GM23338 (cell line): Measurements from ENCODE around the gene NRG3. TPM values are rescaled to one million over a fixed set of nuclear protein-coding genes. Genes with fewer than 3 reads are reported as not detected.

Experiments
- ATAC-seq: fragments of 200-7000 bp; cut with Tn5 transposase; 3 replicates; pipeline ENCODE4 v1.9.1; 2020
- DNase-seq: peaks from one replicate; pipeline ENCODE4 v3.0.0-alpha.2; 2015; ENCODE audit warnings: low spot score
- H2AFZ ChIP-seq: fragments of 200-600 bp; sonication (generic); 2 replicates; pipeline ENCODE4 v1.8.0; 2016; ENCODE audit warnings: antibody characterized with exemption, mild to moderate bottlenecking, moderate library complexity
- H3F3A ChIP-seq: fragments of 200-600 bp; sonication (generic); replicated peaks from 2 replicates; pipeline ENCODE4 v1.8.0; 2017; ENCODE audit warnings: antibody characterized with exemption, mixed run types, low read depth
- H3K27ac ChIP-seq: fragments of 200-600 bp; sonication (generic); 2 replicates; pipeline ENCODE4 v1.6.1; 2016; ENCODE audit warnings: low read depth
- H3K27me3 ChIP-seq: fragments of 200-600 bp; sonication (generic); 2 replicates; pipeline ENCODE4 v1.8.0; 2016; ENCODE audit warnings: mild to moderate bottlenecking, mixed run types, moderate library complexity; ENCODE audit not compliant: insufficient read depth
- H3K36me3 ChIP-seq: fragments of 200-600 bp; sonication (generic); 2 replicates; pipeline ENCODE4 v1.8.0; 2016; ENCODE audit warnings: mild to moderate bottlenecking; ENCODE audit not compliant: insufficient read depth
- H3K4me1 ChIP-seq: fragments of 200-600 bp; sonication (generic); 2 replicates; pipeline ENCODE4 v1.8.0; 2016; ENCODE audit warnings: mild to moderate bottlenecking, moderate library complexity; ENCODE audit not compliant: insufficient read depth
- H3K4me2 ChIP-seq: fragments of 200-600 bp; sonication (generic); 2 replicates; pipeline ENCODE4 v1.7.1; 2017; ENCODE audit warnings: mixed run types
- H3K4me3 ChIP-seq: fragments of 200-600 bp; sonication (generic); 2 replicates; pipeline ENCODE4 v1.6.1; 2016; ENCODE audit warnings: mixed run types
- H3K79me2 ChIP-seq: fragments of 200-600 bp; sonication (generic); replicated peaks from 2 replicates; pipeline ENCODE4 v1.8.0; 2017; ENCODE audit warnings: mild to moderate bottlenecking; ENCODE audit not compliant: insufficient read depth
- H3K9me2 ChIP-seq: fragments of 200-600 bp; sonication (generic); 2 replicates; pipeline ENCODE4 v1.8.0; 2017; ENCODE audit not compliant: insufficient read depth
- H4K20me1 ChIP-seq: fragments of 200-600 bp; sonication (generic); replicated peaks from 2 replicates; pipeline ENCODE4 v1.8.0; 2017; ENCODE audit warnings: mild to moderate bottlenecking; ENCODE audit not compliant: insufficient read depth
- H3K27ac Mint-ChIP-seq: 2 replicates; pipeline ENCODE4 v1.8.0; 2020; ENCODE audit warnings: inconsistent platforms, mild to moderate bottlenecking, moderate library complexity, mixed read lengths
- H3K27me3 Mint-ChIP-seq: 3 replicates; pipeline ENCODE4 v1.8.0; 2022; ENCODE audit warnings: low read depth, mild to moderate bottlenecking, moderate library complexity, mixed read lengths, inconsistent platforms; ENCODE audit not compliant: insufficient read depth, poor library complexity
- H3K36me3 Mint-ChIP-seq: 3 replicates; pipeline ENCODE4 v1.8.0; 2021; ENCODE audit warnings: low read depth, mild to moderate bottlenecking, inconsistent platforms, moderate library complexity, mixed read lengths
- H3K4me1 Mint-ChIP-seq: 3 replicates; pipeline ENCODE4 v1.8.0; 2020; ENCODE audit warnings: mild to moderate bottlenecking, inconsistent platforms, mixed read lengths
- H3K4me3 Mint-ChIP-seq: 3 replicates; pipeline ENCODE4 v1.8.0; 2021; ENCODE audit warnings: moderate library complexity, mild to moderate bottlenecking, inconsistent platforms, mixed read lengths
- H3K9me3 Mint-ChIP-seq: 3 replicates; pipeline ENCODE4 v1.8.0; 2020; ENCODE audit warnings: moderate library complexity, mild to moderate bottlenecking, inconsistent platforms, mixed read lengths
- CREB1 ChIP-seq: fragments of 250-450 bp; sonication (Bioruptor Pico); IDR thresholded peaks from 2 replicates; pipeline ENCODE4 v1.5.0; 2020; ENCODE audit warnings: low read depth, mild to moderate bottlenecking, moderate library complexity
- EZH2 ChIP-seq: fragments of 200-600 bp; sonication (generic); IDR thresholded peaks from one replicate; pipeline ENCODE4 v1.8.0; 2017; ENCODE audit warnings: antibody characterized with exemption, mild to moderate bottlenecking, low read depth; ENCODE audit not compliant: unreplicated experiment
- JUNB ChIP-seq: IDR thresholded peaks from one replicate; pipeline ENCODE4 v1.6.1; 2016; ENCODE audit warnings: antibody characterized with exemption; ENCODE audit not compliant: unreplicated experiment
- NANOG ChIP-seq: IDR thresholded peaks from 2 replicates; pipeline ENCODE4 v1.6.1; 2016; ENCODE audit warnings: antibody characterized with exemption, borderline replicate concordance
- REST ChIP-seq: IDR thresholded peaks from one replicate; pipeline ENCODE4 v1.6.1; 2018; ENCODE audit warnings: antibody characterized with exemption; ENCODE audit not compliant: unreplicated experiment
- STAT1 ChIP-seq: IDR thresholded peaks from one replicate; pipeline ENCODE4 v1.6.1; 2016; ENCODE audit warnings: antibody characterized with exemption; ENCODE audit not compliant: unreplicated experiment
- ZNF331 ChIP-seq: fragments of 250-450 bp; sonication (Bioruptor Pico); IDR thresholded peaks from 2 replicates; pipeline ENCODE4 v1.5.0; 2020; ENCODE audit warnings: low read depth, mild to moderate bottlenecking, moderate library complexity
- polyA plus RNA-seq: library from polyadenylated mRNA; unstranded; fragments of >200 nt; fragmentation: Nextera tagmentation; extraction: Ambion mirVana; gene quantifications from 2 replicates; pipeline ENCODE4 v1.2.1, GENCODE V29; 2016
- total RNA-seq: library from RNA; depleted of rRNA; stranded (reverse); fragments of >200 nt; shearing (Covaris generic); gene quantifications from 2 replicates; pipeline ENCODE4 v1.2.3, GENCODE V29; 2014
- TF ChIP-seq, protein P1 (sequence below): fragments of 250-450 bp; sonication (Bioruptor Pico); IDR thresholded peaks from 2 replicates; pipeline ENCODE4 v1.5.0; 2020; ENCODE audit warnings: mild to moderate bottlenecking, moderate library complexity
- TF ChIP-seq, protein P2 (sequence below): IDR thresholded peaks from 2 replicates; pipeline ENCODE4 v1.6.1; 2016; ENCODE audit warnings: antibody characterized with exemption
- TF ChIP-seq, protein P3 (sequence below), 2 experiments: fragments of 200-600 bp in 1 of 2; sonication (generic) in 1 of 2; conservative IDR thresholded peaks; 2 replicates each; pipeline versions ENCODE4 v1.5.1 to v1.6.1; 2016 to 2017; ENCODE audit warnings: antibody characterized with exemption in 2 of 2, low read depth in 2 of 2, mild to moderate bottlenecking in 2 of 2, moderate library complexity in 1 of 2

The NRG3 gene
- total and polyA plus RNA-seq, 2 experiments from 2014 or later = 1.9 to 3.9 TPM

- H3K4me3 ChIP-seq = no peak overlapping the region
- H3K4me2 ChIP-seq = no peak overlapping the region
- H3K27ac Mint-ChIP-seq = no peak overlapping the region
- no peaks in the 10 kb centered on the region for H3K36me3 Mint-ChIP-seq
- H3K4me1 ChIP-seq = peaks cover 11% of the 10 kb centered on the region
- TF ChIP-seq NANOG (no peak), EZH2 (no peak), CREB1 (CRISPR knock-in tag) (no peak), JUNB (no peak), STAT1 (no peak), REST (no peak), ZNF331 (CRISPR knock-in tag) (no peak)
- TF ChIP-seq, protein P1, sequence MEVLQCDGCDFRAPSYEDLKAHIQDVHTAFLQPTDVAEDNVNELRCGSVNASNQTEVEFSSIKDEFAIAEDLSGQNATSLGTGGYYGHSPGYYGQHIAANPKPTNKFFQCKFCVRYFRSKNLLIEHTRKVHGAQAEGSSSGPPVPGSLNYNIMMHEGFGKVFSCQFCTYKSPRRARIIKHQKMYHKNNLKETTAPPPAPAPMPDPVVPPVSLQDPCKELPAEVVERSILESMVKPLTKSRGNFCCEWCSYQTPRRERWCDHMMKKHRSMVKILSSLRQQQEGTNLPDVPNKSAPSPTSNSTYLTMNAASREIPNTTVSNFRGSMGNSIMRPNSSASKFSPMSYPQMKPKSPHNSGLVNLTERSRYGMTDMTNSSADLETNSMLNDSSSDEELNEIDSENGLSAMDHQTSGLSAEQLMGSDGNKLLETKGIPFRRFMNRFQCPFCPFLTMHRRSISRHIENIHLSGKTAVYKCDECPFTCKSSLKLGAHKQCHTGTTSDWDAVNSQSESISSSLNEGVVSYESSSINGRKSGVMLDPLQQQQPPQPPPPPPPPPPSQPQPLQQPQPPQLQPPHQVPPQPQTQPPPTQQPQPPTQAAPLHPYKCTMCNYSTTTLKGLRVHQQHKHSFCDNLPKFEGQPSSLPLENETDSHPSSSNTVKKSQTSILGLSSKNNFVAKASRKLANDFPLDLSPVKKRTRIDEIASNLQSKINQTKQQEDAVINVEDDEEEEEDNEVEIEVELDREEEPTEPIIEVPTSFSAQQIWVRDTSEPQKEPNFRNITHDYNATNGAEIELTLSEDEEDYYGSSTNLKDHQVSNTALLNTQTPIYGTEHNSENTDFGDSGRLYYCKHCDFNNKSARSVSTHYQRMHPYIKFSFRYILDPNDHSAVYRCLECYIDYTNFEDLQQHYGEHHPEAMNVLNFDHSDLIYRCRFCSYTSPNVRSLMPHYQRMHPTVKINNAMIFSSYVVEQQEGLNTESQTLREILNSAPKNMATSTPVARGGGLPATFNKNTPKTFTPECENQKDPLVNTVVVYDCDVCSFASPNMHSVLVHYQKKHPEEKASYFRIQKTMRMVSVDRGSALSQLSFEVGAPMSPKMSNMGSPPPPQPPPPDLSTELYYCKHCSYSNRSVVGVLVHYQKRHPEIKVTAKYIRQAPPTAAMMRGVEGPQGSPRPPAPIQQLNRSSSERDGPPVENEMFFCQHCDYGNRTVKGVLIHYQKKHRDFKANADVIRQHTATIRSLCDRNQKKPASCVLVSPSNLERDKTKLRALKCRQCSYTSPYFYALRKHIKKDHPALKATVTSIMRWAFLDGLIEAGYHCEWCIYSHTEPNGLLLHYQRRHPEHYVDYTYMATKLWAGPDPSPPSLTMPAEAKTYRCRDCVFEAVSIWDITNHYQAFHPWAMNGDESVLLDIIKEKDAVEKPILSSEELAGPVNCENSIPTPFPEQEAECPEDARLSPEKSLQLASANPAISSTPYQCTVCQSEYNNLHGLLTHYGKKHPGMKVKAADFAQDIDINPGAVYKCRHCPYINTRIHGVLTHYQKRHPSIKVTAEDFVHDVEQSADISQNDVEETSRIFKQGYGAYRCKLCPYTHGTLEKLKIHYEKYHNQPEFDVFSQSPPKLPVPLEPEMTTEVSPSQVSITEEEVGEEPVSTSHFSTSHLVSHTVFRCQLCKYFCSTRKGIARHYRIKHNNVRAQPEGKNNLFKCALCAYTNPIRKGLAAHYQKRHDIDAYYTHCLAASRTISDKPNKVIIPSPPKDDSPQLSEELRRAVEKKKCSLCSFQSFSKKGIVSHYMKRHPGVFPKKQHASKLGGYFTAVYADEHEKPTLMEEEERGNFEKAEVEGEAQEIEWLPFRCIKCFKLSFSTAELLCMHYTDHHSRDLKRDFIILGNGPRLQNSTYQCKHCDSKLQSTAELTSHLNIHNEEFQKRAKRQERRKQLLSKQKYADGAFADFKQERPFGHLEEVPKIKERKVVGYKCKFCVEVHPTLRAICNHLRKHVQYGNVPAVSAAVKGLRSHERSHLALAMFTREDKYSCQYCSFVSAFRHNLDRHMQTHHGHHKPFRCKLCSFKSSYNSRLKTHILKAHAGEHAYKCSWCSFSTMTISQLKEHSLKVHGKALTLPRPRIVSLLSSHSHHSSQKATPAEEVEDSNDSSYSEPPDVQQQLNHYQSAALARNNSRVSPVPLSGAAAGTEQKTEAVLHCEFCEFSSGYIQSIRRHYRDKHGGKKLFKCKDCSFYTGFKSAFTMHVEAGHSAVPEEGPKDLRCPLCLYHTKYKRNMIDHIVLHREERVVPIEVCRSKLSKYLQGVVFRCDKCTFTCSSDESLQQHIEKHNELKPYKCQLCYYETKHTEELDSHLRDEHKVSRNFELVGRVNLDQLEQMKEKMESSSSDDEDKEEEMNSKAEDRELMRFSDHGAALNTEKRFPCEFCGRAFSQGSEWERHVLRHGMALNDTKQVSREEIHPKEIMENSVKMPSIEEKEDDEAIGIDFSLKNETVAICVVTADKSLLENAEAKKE (CRISPR knock-in tag) = no peak
- TF ChIP-seq, protein P2, sequence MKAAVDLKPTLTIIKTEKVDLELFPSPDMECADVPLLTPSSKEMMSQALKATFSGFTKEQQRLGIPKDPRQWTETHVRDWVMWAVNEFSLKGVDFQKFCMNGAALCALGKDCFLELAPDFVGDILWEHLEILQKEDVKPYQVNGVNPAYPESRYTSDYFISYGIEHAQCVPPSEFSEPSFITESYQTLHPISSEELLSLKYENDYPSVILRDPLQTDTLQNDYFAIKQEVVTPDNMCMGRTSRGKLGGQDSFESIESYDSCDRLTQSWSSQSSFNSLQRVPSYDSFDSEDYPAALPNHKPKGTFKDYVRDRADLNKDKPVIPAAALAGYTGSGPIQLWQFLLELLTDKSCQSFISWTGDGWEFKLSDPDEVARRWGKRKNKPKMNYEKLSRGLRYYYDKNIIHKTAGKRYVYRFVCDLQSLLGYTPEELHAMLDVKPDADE = no peak
- TF ChIP-seq, protein P3, sequence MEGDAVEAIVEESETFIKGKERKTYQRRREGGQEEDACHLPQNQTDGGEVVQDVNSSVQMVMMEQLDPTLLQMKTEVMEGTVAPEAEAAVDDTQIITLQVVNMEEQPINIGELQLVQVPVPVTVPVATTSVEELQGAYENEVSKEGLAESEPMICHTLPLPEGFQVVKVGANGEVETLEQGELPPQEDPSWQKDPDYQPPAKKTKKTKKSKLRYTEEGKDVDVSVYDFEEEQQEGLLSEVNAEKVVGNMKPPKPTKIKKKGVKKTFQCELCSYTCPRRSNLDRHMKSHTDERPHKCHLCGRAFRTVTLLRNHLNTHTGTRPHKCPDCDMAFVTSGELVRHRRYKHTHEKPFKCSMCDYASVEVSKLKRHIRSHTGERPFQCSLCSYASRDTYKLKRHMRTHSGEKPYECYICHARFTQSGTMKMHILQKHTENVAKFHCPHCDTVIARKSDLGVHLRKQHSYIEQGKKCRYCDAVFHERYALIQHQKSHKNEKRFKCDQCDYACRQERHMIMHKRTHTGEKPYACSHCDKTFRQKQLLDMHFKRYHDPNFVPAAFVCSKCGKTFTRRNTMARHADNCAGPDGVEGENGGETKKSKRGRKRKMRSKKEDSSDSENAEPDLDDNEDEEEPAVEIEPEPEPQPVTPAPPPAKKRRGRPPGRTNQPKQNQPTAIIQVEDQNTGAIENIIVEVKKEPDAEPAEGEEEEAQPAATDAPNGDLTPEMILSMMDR (conservative IDR thresholded peaks at IDR 0.05; ENCODE audit: low read depth in 2 of 2) = no peak
- no peak overlapping the region for H2AFZ ChIP-seq
- H3K4me1 Mint-ChIP-seq = peaks cover 29% of the 10 kb centered on the region
- no peaks in the 10 kb centered on the region for H3F3A ChIP-seq
- H3K27me3 ChIP-seq = no peaks in the 10 kb centered on the region
- no peaks in the 10 kb centered on the region for H3K36me3 ChIP-seq
- no peaks in the 10 kb centered on the region for H3K9me2 ChIP-seq
- no peaks in the 10 kb centered on the region for H3K79me2 ChIP-seq
- no peak for DNase-seq
- no peak overlapping the region for H3K4me3 Mint-ChIP-seq
- H3K27me3 Mint-ChIP-seq = no peaks in the 10 kb centered on the region
- no peaks in the 10 kb centered on the region for H3K9me3 Mint-ChIP-seq
- no peak overlapping the region for H3K27ac ChIP-seq
- H4K20me1 ChIP-seq = no peaks in the 10 kb centered on the region
- no peak for ATAC-seq
Measured at GRCh38 chr10:82400841-82401240, 525.8 kb downstream of the NRG3 start.
